SK-N-SH treated with all-trans-retinoic acid at 6 μM for 48 hours (cell line): ENCODE data around the gene ACKR2.

ENCODE experiments used
- ATAC-seq: fragments of 200-7000 bp; cut with Tn5 transposase; 3 replicates; pipeline ENCODE4 v1.9.1; 2020; ENCODE audit warnings: mild to moderate bottlenecking, moderate library complexity
- ARNTL ChIP-seq: fragments of 450-650 bp; formaldehyde crosslinking; IDR thresholded peaks from 2 replicates; pipeline ENCODE4 v1.5.0; 2020; ENCODE audit warnings: low read depth, mild to moderate bottlenecking, moderate library complexity, borderline replicate concordance
- BACH2 ChIP-seq: fragments of 250-450 bp; sonication (Bioruptor Pico); IDR thresholded peaks from 2 replicates; pipeline ENCODE4 v1.9.0; 2021; ENCODE audit warnings: mild to moderate bottlenecking, borderline replicate concordance
- CSDC2 ChIP-seq: fragments of 250-450 bp; sonication (Bioruptor Pico); IDR thresholded peaks from 2 replicates; pipeline ENCODE4 v1.5.0; 2020; ENCODE audit warnings: mild to moderate bottlenecking, moderate library complexity
- ESRRG ChIP-seq: fragments of 250-450 bp; sonication (Bioruptor Pico); IDR thresholded peaks from 2 replicates; pipeline ENCODE4 v1.6.1; 2021; ENCODE audit warnings: mild to moderate bottlenecking
- GLIS3 ChIP-seq: fragments of 250-450 bp; sonication (Bioruptor Pico); IDR thresholded peaks from 2 replicates; pipeline ENCODE4 v1.5.0; 2020; ENCODE audit warnings: mild to moderate bottlenecking, moderate library complexity
- ISL1 ChIP-seq: fragments of 250-450 bp; sonication (Bioruptor Pico); IDR thresholded peaks from 2 replicates; pipeline ENCODE4 v2.1.2; 2022; ENCODE audit warnings: mild to moderate bottlenecking, moderate library complexity
- OSR1 ChIP-seq: fragments of 250-450 bp; sonication (Bioruptor Pico); IDR thresholded peaks from 2 replicates; pipeline ENCODE4 v1.8.0; 2022; ENCODE audit warnings: moderate library complexity, mild to moderate bottlenecking, inconsistent platforms
- PPARA ChIP-seq: fragments of 250-450 bp; sonication (Bioruptor Pico); IDR thresholded peaks from 2 replicates; pipeline ENCODE4 v1.5.0; 2020; ENCODE audit warnings: mild to moderate bottlenecking, borderline replicate concordance
- RARB ChIP-seq: fragments of 250-450 bp; sonication (Bioruptor Pico); IDR thresholded peaks from 2 replicates; pipeline ENCODE4 v1.8.0; 2021; ENCODE audit warnings: mild to moderate bottlenecking, moderate library complexity
- SNAI2 ChIP-seq: fragments of 250-450 bp; sonication (Bioruptor Pico); IDR thresholded peaks from 2 replicates; pipeline ENCODE4 v1.5.0; 2020; ENCODE audit warnings: mild to moderate bottlenecking, moderate library complexity
- TCF4 ChIP-seq: fragments of 250-450 bp; sonication (Bioruptor Pico); IDR thresholded peaks from 2 replicates; pipeline ENCODE4 v1.8.0; 2021; ENCODE audit warnings: mild to moderate bottlenecking, moderate library complexity, borderline replicate concordance
- TOX ChIP-seq: fragments of 250-450 bp; sonication (Bioruptor Pico); IDR thresholded peaks from 2 replicates; pipeline ENCODE4 v1.8.0; 2021; ENCODE audit warnings: mild to moderate bottlenecking, moderate library complexity, borderline replicate concordance
- ZC3H10 ChIP-seq: fragments of 250-450 bp; sonication (Bioruptor Pico); IDR thresholded peaks from 2 replicates; pipeline ENCODE4 v1.5.1; 2021; ENCODE audit warnings: mild to moderate bottlenecking, moderate library complexity
- ZFP3 ChIP-seq: fragments of 250-450 bp; sonication (Bioruptor Pico); IDR thresholded peaks from 2 replicates; pipeline ENCODE4 v1.5.0; 2020; ENCODE audit warnings: mild to moderate bottlenecking, moderate library complexity
- ZFP30 ChIP-seq: fragments of 450-650 bp; formaldehyde crosslinking; IDR thresholded peaks from 2 replicates; pipeline ENCODE4 v1.5.0; 2022; ENCODE audit warnings: mild to moderate bottlenecking, moderate library complexity
- ZNF565 ChIP-seq: fragments of 450-650 bp; formaldehyde crosslinking; conservative IDR thresholded peaks from 2 replicates; pipeline ENCODE4 v1.5.0; 2020; ENCODE audit warnings: low read depth, mild to moderate bottlenecking, moderate library complexity
- ZNF70 ChIP-seq: fragments of 450-650 bp; formaldehyde crosslinking; IDR thresholded peaks from 2 replicates; pipeline ENCODE4 v1.5.0; 2020; ENCODE audit warnings: mild to moderate bottlenecking, moderate library complexity
- ZNF8 ChIP-seq: fragments of 450-650 bp; formaldehyde crosslinking; IDR thresholded peaks from 2 replicates; pipeline ENCODE4 v1.5.0; 2020; ENCODE audit warnings: mild to moderate bottlenecking, moderate library complexity
- TF ChIP-seq, protein P1 (sequence below): fragments of 250-450 bp; sonication (Bioruptor Pico); IDR thresholded peaks from 2 replicates; pipeline ENCODE4 v1.8.0; 2020; ENCODE audit warnings: mild to moderate bottlenecking, moderate library complexity, borderline replicate concordance
- TF ChIP-seq, protein P2 (sequence below): fragments of 250-450 bp; sonication (Bioruptor Pico); IDR thresholded peaks from 2 replicates; pipeline ENCODE4 v1.5.0; 2020; ENCODE audit warnings: mild to moderate bottlenecking, moderate library complexity
- TF ChIP-seq, protein P3 (sequence below): fragments of 250-450 bp; sonication (Bioruptor Pico); IDR thresholded peaks from 2 replicates; pipeline ENCODE4 v1.5.1; 2020; ENCODE audit warnings: low read depth, mild to moderate bottlenecking, moderate library complexity
- TF ChIP-seq, protein P4 (sequence below): fragments of 250-450 bp; sonication (Bioruptor Pico); IDR thresholded peaks from 2 replicates; pipeline ENCODE4 v1.5.1; 2021; ENCODE audit warnings: mild to moderate bottlenecking, moderate library complexity

ACKR2 gene

DNA sequence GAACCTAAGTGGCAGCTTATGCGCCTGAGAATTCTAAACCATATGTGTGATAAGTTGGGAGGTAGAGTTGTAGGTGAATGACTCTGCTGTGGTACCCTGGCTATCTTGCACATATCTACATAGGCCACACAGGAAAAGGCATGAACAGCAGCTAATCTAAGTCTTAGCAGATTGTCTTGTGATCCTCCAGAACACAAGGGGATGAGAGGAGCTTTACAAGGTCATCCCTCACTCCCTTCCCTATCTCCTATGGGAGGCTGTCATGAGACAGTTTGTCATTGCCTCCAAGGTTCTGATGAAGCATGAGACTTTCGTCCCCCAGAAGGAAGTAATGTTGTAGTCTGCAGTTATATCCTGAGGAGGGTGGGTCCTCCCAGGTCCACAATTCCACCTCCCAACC lies 93.0 kb downstream of the ACKR2 start:
- TF ChIP-seq ISL1 (no peak), ARNTL (CRISPR knock-in tag) (no peak), ESRRG (CRISPR knock-in tag) (no peak), SNAI2 (CRISPR knock-in tag) (no peak), CSDC2 (CRISPR knock-in tag) (no peak), ZNF565 (CRISPR knock-in tag) (no peak), TOX (CRISPR knock-in tag) (no peak), BACH2 (CRISPR knock-in tag) (no peak), PPARA (CRISPR knock-in tag) (no peak), ZC3H10 (no peak), RARB (CRISPR knock-in tag) (no peak)
- TF ChIP-seq, protein P1, sequence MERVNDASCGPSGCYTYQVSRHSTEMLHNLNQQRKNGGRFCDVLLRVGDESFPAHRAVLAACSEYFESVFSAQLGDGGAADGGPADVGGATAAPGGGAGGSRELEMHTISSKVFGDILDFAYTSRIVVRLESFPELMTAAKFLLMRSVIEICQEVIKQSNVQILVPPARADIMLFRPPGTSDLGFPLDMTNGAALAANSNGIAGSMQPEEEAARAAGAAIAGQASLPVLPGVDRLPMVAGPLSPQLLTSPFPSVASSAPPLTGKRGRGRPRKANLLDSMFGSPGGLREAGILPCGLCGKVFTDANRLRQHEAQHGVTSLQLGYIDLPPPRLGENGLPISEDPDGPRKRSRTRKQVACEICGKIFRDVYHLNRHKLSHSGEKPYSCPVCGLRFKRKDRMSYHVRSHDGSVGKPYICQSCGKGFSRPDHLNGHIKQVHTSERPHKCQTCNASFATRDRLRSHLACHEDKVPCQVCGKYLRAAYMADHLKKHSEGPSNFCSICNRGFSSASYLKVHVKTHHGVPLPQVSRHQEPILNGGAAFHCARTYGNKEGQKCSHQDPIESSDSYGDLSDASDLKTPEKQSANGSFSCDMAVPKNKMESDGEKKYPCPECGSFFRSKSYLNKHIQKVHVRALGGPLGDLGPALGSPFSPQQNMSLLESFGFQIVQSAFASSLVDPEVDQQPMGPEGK (CRISPR knock-in tag): no peak
- no peak for ATAC-seq

DNA sequence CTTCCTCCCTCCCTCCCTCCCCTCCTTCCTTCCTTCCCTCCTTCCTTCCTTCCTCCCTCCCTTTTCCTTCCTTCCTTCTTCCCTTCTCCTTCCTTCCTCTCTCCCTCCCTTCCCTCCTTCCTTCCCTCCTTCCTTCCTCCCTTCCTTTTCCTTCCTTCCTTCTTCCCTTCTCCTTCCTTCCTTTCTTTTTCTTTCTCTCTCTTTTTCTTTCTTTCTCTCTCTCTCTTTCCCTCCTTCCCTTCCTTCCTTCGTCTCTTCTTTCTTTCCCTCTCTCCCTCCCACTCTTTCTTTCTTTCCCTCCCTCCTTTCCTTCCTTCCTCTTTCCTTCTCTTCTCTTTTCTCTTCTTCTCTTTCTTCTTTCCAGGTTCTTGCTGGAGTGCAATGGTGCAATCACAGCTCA lies 94.8 kb downstream of the ACKR2 start:
- no peak for ATAC-seq
- TF ChIP-seq GLIS3 (CRISPR knock-in tag) (no peak), SNAI2 (CRISPR knock-in tag) (no peak), ESRRG (CRISPR knock-in tag) (no peak), ZFP3 (CRISPR knock-in tag) (no peak), ZC3H10 (no peak), PPARA (CRISPR knock-in tag) (no peak), ARNTL (CRISPR knock-in tag) (no peak), CSDC2 (CRISPR knock-in tag) (no peak), ZNF8 (CRISPR knock-in tag) (no peak), TCF4 (no peak), ZFP30 (CRISPR knock-in tag) (no peak), TOX (CRISPR knock-in tag) (no peak), OSR1 (CRISPR knock-in tag) (no peak), BACH2 (CRISPR knock-in tag) (no peak)
- TF ChIP-seq, protein P2, sequence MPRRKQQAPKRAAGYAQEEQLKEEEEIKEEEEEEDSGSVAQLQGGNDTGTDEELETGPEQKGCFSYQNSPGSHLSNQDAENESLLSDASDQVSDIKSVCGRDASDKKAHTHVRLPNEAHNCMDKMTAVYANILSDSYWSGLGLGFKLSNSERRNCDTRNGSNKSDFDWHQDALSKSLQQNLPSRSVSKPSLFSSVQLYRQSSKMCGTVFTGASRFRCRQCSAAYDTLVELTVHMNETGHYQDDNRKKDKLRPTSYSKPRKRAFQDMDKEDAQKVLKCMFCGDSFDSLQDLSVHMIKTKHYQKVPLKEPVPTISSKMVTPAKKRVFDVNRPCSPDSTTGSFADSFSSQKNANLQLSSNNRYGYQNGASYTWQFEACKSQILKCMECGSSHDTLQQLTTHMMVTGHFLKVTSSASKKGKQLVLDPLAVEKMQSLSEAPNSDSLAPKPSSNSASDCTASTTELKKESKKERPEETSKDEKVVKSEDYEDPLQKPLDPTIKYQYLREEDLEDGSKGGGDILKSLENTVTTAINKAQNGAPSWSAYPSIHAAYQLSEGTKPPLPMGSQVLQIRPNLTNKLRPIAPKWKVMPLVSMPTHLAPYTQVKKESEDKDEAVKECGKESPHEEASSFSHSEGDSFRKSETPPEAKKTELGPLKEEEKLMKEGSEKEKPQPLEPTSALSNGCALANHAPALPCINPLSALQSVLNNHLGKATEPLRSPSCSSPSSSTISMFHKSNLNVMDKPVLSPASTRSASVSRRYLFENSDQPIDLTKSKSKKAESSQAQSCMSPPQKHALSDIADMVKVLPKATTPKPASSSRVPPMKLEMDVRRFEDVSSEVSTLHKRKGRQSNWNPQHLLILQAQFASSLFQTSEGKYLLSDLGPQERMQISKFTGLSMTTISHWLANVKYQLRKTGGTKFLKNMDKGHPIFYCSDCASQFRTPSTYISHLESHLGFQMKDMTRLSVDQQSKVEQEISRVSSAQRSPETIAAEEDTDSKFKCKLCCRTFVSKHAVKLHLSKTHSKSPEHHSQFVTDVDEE: no peak
- TF ChIP-seq, protein P1 (CRISPR knock-in tag): no peak
- TF ChIP-seq, protein P3, sequence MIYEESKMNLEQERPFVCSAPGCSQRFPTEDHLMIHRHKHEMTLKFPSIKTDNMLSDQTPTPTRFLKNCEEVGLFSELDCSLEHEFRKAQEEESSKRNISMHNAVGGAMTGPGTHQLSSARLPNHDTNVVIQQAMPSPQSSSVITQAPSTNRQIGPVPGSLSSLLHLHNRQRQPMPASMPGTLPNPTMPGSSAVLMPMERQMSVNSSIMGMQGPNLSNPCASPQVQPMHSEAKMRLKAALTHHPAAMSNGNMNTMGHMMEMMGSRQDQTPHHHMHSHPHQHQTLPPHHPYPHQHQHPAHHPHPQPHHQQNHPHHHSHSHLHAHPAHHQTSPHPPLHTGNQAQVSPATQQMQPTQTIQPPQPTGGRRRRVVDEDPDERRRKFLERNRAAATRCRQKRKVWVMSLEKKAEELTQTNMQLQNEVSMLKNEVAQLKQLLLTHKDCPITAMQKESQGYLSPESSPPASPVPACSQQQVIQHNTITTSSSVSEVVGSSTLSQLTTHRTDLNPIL: no peak
- TF ChIP-seq, protein P4, sequence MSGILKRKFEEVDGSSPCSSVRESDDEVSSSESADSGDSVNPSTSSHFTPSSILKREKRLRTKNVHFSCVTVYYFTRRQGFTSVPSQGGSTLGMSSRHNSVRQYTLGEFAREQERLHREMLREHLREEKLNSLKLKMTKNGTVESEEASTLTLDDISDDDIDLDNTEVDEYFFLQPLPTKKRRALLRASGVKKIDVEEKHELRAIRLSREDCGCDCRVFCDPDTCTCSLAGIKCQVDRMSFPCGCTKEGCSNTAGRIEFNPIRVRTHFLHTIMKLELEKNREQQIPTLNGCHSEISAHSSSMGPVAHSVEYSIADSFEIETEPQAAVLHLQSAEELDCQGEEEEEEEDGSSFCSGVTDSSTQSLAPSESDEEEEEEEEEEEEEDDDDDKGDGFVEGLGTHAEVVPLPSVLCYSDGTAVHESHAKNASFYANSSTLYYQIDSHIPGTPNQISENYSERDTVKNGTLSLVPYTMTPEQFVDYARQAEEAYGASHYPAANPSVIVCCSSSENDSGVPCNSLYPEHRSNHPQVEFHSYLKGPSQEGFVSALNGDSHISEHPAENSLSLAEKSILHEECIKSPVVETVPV (CRISPR knock-in tag): no peak

DNA sequence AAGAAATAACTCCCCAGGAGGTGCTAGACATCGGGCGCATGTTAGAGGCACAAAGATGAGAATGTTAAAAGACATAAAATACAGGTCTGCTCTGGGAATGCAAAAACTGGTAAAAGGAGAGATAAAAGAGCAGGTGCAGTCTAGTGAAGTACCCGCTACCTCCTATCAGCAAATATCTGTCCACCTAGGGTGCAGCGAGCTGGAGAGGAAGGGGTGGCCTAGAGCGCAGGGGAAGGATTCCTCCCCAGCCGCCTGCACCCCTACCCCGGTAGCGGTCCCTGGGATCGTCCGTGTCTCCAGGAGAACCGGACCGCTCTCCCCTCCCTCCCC lies 96.5 kb downstream of the ACKR2 start:
- no peak for ATAC-seq
- TF ChIP-seq ARNTL (CRISPR knock-in tag) (no peak), BACH2 (CRISPR knock-in tag) (no peak), TCF4 (no peak), ESRRG (CRISPR knock-in tag) (no peak), ZC3H10 (no peak), ZNF8 (CRISPR knock-in tag) (no peak), ZNF565 (CRISPR knock-in tag) (no peak), ISL1 (no peak), SNAI2 (CRISPR knock-in tag) (no peak), ZNF70 (no peak), GLIS3 (CRISPR knock-in tag) (no peak), OSR1 (CRISPR knock-in tag) (no peak), ZFP3 (CRISPR knock-in tag) (no peak), CSDC2 (CRISPR knock-in tag) (no peak), ZFP30 (CRISPR knock-in tag) (no peak)
- TF ChIP-seq, protein P2: no peak
- TF ChIP-seq, protein P4 (CRISPR knock-in tag): no peak
